GM10266 (cell line): Measurements from ENCODE around the gene PGRMC1.

Experiments used
- DNase-seq: peaks from one replicate; pipeline ENCODE4 v3.0.0; 2012; ENCODE audit errors: extremely low spot score
- TF ChIP-seq, protein P1 (sequence below): IDR thresholded peaks from 2 replicates; pipeline ENCODE4 v1.5.1; 2012; ENCODE audit warnings: mild to moderate bottlenecking, low read depth; ENCODE audit not compliant: control insufficient read depth, insufficient read depth; ENCODE audit errors: missing control alignments

Gene PGRMC1

GRCh38 chrX:119235872-119236622 lies at the start of gene PGRMC1:
Gene PGRMC1, plus strand, starts transcription at chrX:119236285. Its CDS starts 79 bp downstream, at chrX:119236364.
- peak; percentile 88 for DNase-seq
- TF ChIP-seq, protein P1, sequence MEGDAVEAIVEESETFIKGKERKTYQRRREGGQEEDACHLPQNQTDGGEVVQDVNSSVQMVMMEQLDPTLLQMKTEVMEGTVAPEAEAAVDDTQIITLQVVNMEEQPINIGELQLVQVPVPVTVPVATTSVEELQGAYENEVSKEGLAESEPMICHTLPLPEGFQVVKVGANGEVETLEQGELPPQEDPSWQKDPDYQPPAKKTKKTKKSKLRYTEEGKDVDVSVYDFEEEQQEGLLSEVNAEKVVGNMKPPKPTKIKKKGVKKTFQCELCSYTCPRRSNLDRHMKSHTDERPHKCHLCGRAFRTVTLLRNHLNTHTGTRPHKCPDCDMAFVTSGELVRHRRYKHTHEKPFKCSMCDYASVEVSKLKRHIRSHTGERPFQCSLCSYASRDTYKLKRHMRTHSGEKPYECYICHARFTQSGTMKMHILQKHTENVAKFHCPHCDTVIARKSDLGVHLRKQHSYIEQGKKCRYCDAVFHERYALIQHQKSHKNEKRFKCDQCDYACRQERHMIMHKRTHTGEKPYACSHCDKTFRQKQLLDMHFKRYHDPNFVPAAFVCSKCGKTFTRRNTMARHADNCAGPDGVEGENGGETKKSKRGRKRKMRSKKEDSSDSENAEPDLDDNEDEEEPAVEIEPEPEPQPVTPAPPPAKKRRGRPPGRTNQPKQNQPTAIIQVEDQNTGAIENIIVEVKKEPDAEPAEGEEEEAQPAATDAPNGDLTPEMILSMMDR, result no peak

- DNase-seq, result no peak
- TF ChIP-seq, protein P1, result no peak
Measured at GRCh38 chrX:119186763-119187162, 49.3 kb upstream of the PGRMC1 start.

GRCh38 chrX:119187298-119187697 lies 48.8 kb upstream of the PGRMC1 start:
- TF ChIP-seq, protein P1, result no peak
- no peak for DNase-seq

DNA sequence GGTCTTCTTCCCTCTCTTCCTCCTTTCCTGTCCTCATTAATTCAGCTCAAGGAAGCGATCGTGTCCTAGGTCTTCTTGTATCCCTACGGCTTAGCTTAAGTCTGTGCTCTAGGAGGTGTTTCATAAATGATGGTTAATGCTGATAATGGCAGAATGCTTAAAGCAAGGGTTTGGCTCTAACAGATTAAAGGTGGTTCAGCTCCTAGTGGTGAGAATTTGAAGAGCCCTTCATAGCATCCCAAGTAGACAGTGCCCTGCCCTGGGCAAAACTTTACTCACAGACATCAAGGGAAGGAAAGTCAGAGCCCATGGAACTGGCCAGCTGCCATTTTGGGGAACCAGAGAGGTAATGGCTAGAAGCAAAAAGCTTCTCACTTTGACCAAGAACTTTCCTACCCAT lies 47.0 kb upstream of the PGRMC1 start:
- no peak for DNase-seq
- TF ChIP-seq, protein P1, result no peak

DNA sequence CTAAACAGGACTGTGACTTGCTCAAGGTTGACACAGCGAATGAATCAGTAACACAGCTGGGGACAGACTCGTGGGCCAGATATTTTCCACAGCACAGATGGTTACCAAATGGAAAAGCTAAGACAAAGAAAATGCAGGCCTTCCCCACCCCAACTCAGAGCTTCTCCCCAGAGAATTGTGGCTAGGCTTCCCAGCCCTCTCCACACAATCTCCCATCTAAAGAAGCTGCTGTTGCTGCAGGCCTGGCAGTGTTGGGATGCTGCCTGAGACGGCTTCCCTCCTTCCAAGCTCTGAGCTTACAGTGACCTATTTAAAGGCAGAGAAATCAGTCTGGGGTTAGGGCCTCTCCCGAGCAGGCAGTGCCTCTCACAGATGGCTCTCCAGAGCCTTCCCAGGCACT lies 46.5 kb upstream of the PGRMC1 start:
- no peak for DNase-seq
- TF ChIP-seq, protein P1, result no peak

DNA sequence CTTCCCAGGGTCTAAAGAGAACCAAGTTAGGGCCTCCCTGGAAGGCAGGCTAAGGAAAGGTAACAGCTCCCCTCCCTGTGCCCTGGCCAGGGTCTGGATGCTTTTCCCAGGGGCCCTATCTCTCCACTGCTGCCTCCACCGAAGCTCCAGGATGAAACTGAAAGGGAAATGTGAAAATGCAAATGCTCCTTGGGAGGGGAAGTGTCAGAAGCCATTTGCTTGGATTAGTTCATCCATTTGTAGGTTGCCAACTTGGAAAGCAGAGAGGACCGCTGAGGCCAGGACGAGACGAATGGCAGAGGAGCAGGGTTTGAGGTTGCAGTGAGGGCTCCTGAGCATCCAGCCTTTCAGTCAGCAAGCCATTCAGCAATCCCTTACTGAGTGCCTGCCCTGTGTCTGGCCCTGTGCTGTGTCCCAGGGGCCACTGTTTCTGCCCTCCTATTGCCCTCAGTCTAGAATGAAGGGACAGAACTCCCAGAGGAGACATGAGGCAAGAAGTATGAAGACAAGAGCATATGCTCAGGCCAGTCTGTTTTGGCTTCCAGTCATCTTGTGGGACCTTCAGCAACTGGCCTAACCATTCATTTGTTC lies 45.9 kb upstream of the PGRMC1 start:
- TF ChIP-seq, protein P1, result no peak
- DNase-seq, result no peak

DNA sequence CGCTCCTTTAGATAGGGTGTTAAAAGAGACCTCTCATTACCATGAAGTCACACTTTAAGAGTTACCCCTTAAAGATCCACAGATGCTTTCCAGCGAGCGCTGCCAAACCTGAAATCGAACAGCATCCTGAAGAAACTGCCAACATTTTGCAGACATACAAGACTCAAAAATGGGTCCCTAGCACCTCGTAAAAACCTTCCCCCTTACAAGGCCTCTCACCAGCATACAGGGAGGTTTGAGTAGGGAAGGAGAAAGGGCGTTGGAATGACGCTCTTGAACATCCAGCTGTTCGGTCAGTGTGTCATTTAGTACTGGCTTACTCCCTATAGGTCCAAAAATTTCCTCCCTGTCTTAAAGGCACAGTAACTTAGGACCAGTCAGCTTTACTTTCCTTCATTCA lies 45.3 kb upstream of the PGRMC1 start:
- TF ChIP-seq, protein P1, result no peak
- no peak for DNase-seq
